SK-N-MC (cell line): ENCODE measurements around the gene FN1.

Experiments used
- EZH2 ChIP-seq: fragments of 200-600 bp; sonication (generic); IDR thresholded peaks from one replicate; pipeline ENCODE4 v1.6.1; 2017; ENCODE audit warnings: antibody characterized with exemption
- POLR2AphosphoS5 ChIP-seq: IDR thresholded peaks from 2 replicates; pipeline ENCODE4 v1.6.1; 2012; ENCODE audit warnings: mild to moderate bottlenecking, low read depth, low read length, borderline replicate concordance

GRCh38 chr2:215391531-215391930, 44.3 kb downstream of the FN1 start:
- TF ChIP-seq POLR2AphosphoS5 (no peak), EZH2 (no peak)
